ENCODE results near the gene METTL23. TPM values are rescaled to one million over a fixed set of nuclear protein-coding genes. Genes with fewer than 3 reads are reported as not detected.
A peak's percentile ranks its signal among the peaks of the same experiment; 100 is the strongest.

METTL23 gene
- total RNA-seq, 4 donors from 2014 or later: 20.6 to 29.9 (median 23.0) TPM

GRCh38 chr17:76752006-76752405 is 25.4 kb downstream of the METTL23 start:
- peaks cover 24% of the 10 kb centered on the region for H3K36me3 ChIP-seq
- 76% methylated on average over 4 of the region's 4 CpGs for WGBS
- H3K27me3 ChIP-seq: no peaks in the 10 kb centered on the region
- H3K27ac ChIP-seq: no peak overlapping the region
- no peaks in the 10 kb centered on the region for H3K9me3 ChIP-seq
- DNase-seq (ENCODE audit: low spot score in 2 of 2): no peak
- TF ChIP-seq POLR2AphosphoS5 (IDR thresholded peaks at IDR 0.05) (no peak), EP300 (IDR thresholded peaks at IDR 0.05) (no peak), CTCF (IDR thresholded peaks at IDR 0.05) (no peak), POLR2A (IDR thresholded peaks at IDR 0.05) (no peak)
- H3K4me3 ChIP-seq: no peak overlapping the region
- H3K4me1 ChIP-seq: peaks cover 8% of the 10 kb centered on the region

- no peaks in the 10 kb centered on the region for H3K27me3 ChIP-seq
- no peaks in the 10 kb centered on the region for H3K9me3 ChIP-seq
- 47% methylated on average over 12 of the region's 12 CpGs for WGBS
- peaks cover 3% of the 10 kb centered on the region for H3K4me1 ChIP-seq
- H3K36me3 ChIP-seq: peaks cover 33% of the 10 kb centered on the region
- no peak overlapping the region for H3K27ac ChIP-seq
- H3K4me3 ChIP-seq: peak overlapping the region; percentile 8
- no peak for TF ChIP-seq EP300 (IDR thresholded peaks at IDR 0.05)
- DNase-seq (ENCODE audit: low spot score in 2 of 2): no peak
Measured at GRCh38 chr17:76753061-76753961, 26.7 kb downstream of the METTL23 start.

- H3K27ac ChIP-seq: no peak overlapping the region
- no peaks in the 10 kb centered on the region for H3K9me3 ChIP-seq
- peaks cover 38% of the 10 kb centered on the region for H3K36me3 ChIP-seq
- no peaks in the 10 kb centered on the region for H3K27me3 ChIP-seq
- H3K4me1 ChIP-seq: peaks cover 3% of the 10 kb centered on the region
- DNase-seq (ENCODE audit: low spot score in 2 of 2): no peak
- TF ChIP-seq POLR2AphosphoS5 (IDR thresholded peaks at IDR 0.05) (no peak), CTCF (IDR thresholded peaks at IDR 0.05) (no peak), EP300 (IDR thresholded peaks at IDR 0.05) (no peak), POLR2A (IDR thresholded peaks at IDR 0.05) (no peak)
- 88% methylated on average over 2 of the region's 2 CpGs for WGBS
- H3K4me3 ChIP-seq: no peak overlapping the region
Measured at GRCh38 chr17:76755285-76755684, 28.6 kb downstream of the METTL23 start.

GRCh38 chr17:76757256-76757655 is 30.6 kb downstream of the METTL23 start:
- H3K36me3 ChIP-seq: peaks cover 40% of the 10 kb centered on the region
- no peak for DNase-seq (ENCODE audit: low spot score in 2 of 2)

GRCh38 chr17:76758570-76758969 is 31.9 kb downstream of the METTL23 start:
- 97% methylated on average over 3 of the region's 3 CpGs for WGBS
- H3K4me1 ChIP-seq: peaks cover under 1% of the 10 kb centered on the region
- no peak overlapping the region for H3K27ac ChIP-seq
- H3K9me3 ChIP-seq: no peaks in the 10 kb centered on the region
- TF ChIP-seq CTCF (IDR thresholded peaks at IDR 0.05) (no peak), POLR2A (IDR thresholded peaks at IDR 0.05) (no peak), EP300 (IDR thresholded peaks at IDR 0.05) (no peak), POLR2AphosphoS5 (IDR thresholded peaks at IDR 0.05) (no peak)
- H3K36me3 ChIP-seq: peaks cover 40% of the 10 kb centered on the region
- no peak for DNase-seq (ENCODE audit: low spot score in 2 of 2)
- no peaks in the 10 kb centered on the region for H3K27me3 ChIP-seq
- no peak overlapping the region for H3K4me3 ChIP-seq

More at GRCh38 chr17:76757256-76757655, 30.6 kb downstream of the METTL23 start:
- TF ChIP-seq CTCF (IDR thresholded peaks at IDR 0.05): no peak
- TF ChIP-seq EP300 (IDR thresholded peaks at IDR 0.05): no peak
- no peak for TF ChIP-seq POLR2A (IDR thresholded peaks at IDR 0.05)
- TF ChIP-seq POLR2AphosphoS5 (IDR thresholded peaks at IDR 0.05): no peak
- 84% methylated on average over 5 of the region's 5 CpGs for WGBS
- no peak overlapping the region for H3K27ac ChIP-seq
- H3K4me1 ChIP-seq: peaks cover 3% of the 10 kb centered on the region
- no peaks in the 10 kb centered on the region for H3K27me3 ChIP-seq
- no peaks in the 10 kb centered on the region for H3K9me3 ChIP-seq
- H3K4me3 ChIP-seq: no peak overlapping the region
